Fibroblast of lung (primary cell): ENCODE results near the gene ARL4D. TPM values are rescaled to one million over a fixed set of nuclear protein-coding genes. Genes with fewer than 3 reads are reported as not detected.
"Not testable (repeated sequence)": the region's sequence is repeated elsewhere in the genome, so short reads cannot be mapped to it uniquely, and the experiment has no call there.

Source experiments
- DNase-seq, 2 donors: peaks; one replicate each; pipeline versions ENCODE4 v3.0.0 to v3.0.0-alpha.2; 2010; ENCODE audit warnings: low read depth in 2 of 2
- H2AFZ ChIP-seq: 2 replicates; pipeline ENCODE4 v1.5.1; 2012; ENCODE audit warnings: low read length, control low read depth, inconsistent platforms
- H3K27ac ChIP-seq: 2 replicates; pipeline ENCODE4 v1.5.1; 2011; ENCODE audit warnings: low read length, control low read depth; ENCODE audit not compliant: insufficient read depth
- H3K27me3 ChIP-seq: 2 replicates; pipeline ENCODE4 v1.5.1; 2011; ENCODE audit warnings: mild to moderate bottlenecking, low read length; ENCODE audit not compliant: control insufficient read depth, insufficient read depth
- H3K36me3 ChIP-seq: 2 replicates; pipeline ENCODE4 v1.5.1; 2011; ENCODE audit warnings: low read length; ENCODE audit not compliant: control insufficient read depth, insufficient read depth
- H3K4me1 ChIP-seq: 2 replicates; pipeline ENCODE4 v1.5.1; 2011; ENCODE audit warnings: low read length; ENCODE audit not compliant: control insufficient read depth, insufficient read depth; ENCODE audit errors: extremely low read depth
- H3K4me2 ChIP-seq: 2 replicates; pipeline ENCODE4 v1.5.1; 2011; ENCODE audit warnings: low read length, control low read depth; ENCODE audit not compliant: insufficient read depth; ENCODE audit errors: extremely low read depth
- H3K4me3 ChIP-seq, 4 experiments: fragments of 200-600 bp in 1 of 4; sonication (generic) in 1 of 4; replicated peaks in 1 of 4; 2 replicates each; pipeline ENCODE4 v1.5.1; 2011 to 2016; ENCODE audit warnings: low read length in 4 of 4, low read depth in 3 of 4, mild to moderate bottlenecking in 3 of 4, control low read depth in 2 of 4, inconsistent platforms in 1 of 4, mixed read lengths in 1 of 4; ENCODE audit not compliant: insufficient read depth in 1 of 4; ENCODE audit errors: control extremely low read depth in 1 of 4
- H3K79me2 ChIP-seq: 2 replicates; pipeline ENCODE4 v1.5.1; 2012; ENCODE audit warnings: mild to moderate bottlenecking, low read length, inconsistent platforms; ENCODE audit not compliant: control insufficient read depth, insufficient read depth
- H3K9ac ChIP-seq: 2 replicates; pipeline ENCODE4 v1.5.1; 2011; ENCODE audit warnings: mild to moderate bottlenecking, low read length, control low read depth; ENCODE audit not compliant: insufficient read depth
- H3K9me3 ChIP-seq: 2 replicates; pipeline ENCODE4 v1.5.1; 2012; ENCODE audit warnings: low read depth, low read length; ENCODE audit not compliant: control insufficient read depth, insufficient read depth
- H4K20me1 ChIP-seq: 2 replicates; pipeline ENCODE4 v1.5.1; 2011; ENCODE audit warnings: low read length; ENCODE audit not compliant: control insufficient read depth, insufficient read depth; ENCODE audit errors: extremely low read depth
- CTCF ChIP-seq, 2 donors: IDR thresholded peaks in 1 of 2; conservative IDR thresholded peaks in 1 of 2; 1 replicate in 1 of 2; 2 replicates in 1 of 2; pipeline ENCODE4 v1.5.1; 2011 to 2012; ENCODE audit warnings: low read length in 2 of 2, control low read depth in 1 of 2, inconsistent platforms in 1 of 2, low read depth in 1 of 2, mild to moderate bottlenecking in 1 of 2
- EZH2 ChIP-seq: IDR thresholded peaks from 2 replicates; pipeline ENCODE4 v1.5.1; 2012; ENCODE audit warnings: low read length, control low read depth, mild to moderate bottlenecking; ENCODE audit errors: missing control alignments
- polyA plus RNA-seq, 2 donors: library from polyadenylated mRNA; depleted of rRNA in 1 of 2; stranded (reverse) in 1 of 2; unstranded in 1 of 2; fragments of >200 nt; gene quantifications; 2 replicates each; pipeline ENCODE4 v1.2.1, GENCODE V29; 2011 to 2012; ENCODE audit warnings: missing spikeins in 1 of 2
- total RNA-seq: library from RNA; depleted of rRNA; stranded (reverse); fragments of >200 nt; gene quantifications from 2 replicates; pipeline ENCODE4 v1.2.1, GENCODE V29; 2014

Gene ARL4D
- total and polyA plus RNA-seq, 2 donors (not counting 1 experiment from before 2014, with no cell fraction given) = 12.5 to 46.4 TPM

- H3K9ac ChIP-seq = no peak overlapping the region
- H3K27ac ChIP-seq = no peak overlapping the region
- no peaks in the 10 kb centered on the region for H3K79me2 ChIP-seq
- no peak overlapping the region for H2AFZ ChIP-seq
- no peak for DNase-seq
- H3K4me2 ChIP-seq = no peak overlapping the region
- H4K20me1 ChIP-seq = no peaks in the 10 kb centered on the region
- peaks cover 7% of the 10 kb centered on the region for H3K4me1 ChIP-seq
- H3K9me3 ChIP-seq = no peaks in the 10 kb centered on the region
- no peaks in the 10 kb centered on the region for H3K36me3 ChIP-seq
- H3K4me3 ChIP-seq = no peak overlapping the region
- TF ChIP-seq CTCF (conservative IDR thresholded peaks at IDR 0.05 in 1 of 2, IDR thresholded peaks at IDR 0.05 in 1 of 2; ENCODE audit: low read depth in 1 of 2, low read length in 2 of 2) (no peak), EZH2 (no peak)
- H3K27me3 ChIP-seq = no peaks in the 10 kb centered on the region
Measured at GRCh38 chr17:43371227-43371821, 27.5 kb upstream of the ARL4D start.

GRCh38 chr17:43372273-43372911 lies 26.4 kb upstream of the ARL4D start:
- Histone ChIP-seq H3K4me2 (no peak overlapping the region), H3K27ac (no peak overlapping the region), H2AFZ (no peak overlapping the region), H3K36me3 (no peaks in the 10 kb centered on the region), H3K4me3 (no peak overlapping the region), H3K4me1 (peaks cover 5% of the 10 kb centered on the region), H4K20me1 (no peaks in the 10 kb centered on the region), H3K27me3 (no peaks in the 10 kb centered on the region), H3K9me3 (no peaks in the 10 kb centered on the region), H3K9ac (no peak overlapping the region), H3K79me2 (no peaks in the 10 kb centered on the region)
- no peak for DNase-seq
- TF ChIP-seq CTCF (conservative IDR thresholded peaks at IDR 0.05 in 1 of 2, IDR thresholded peaks at IDR 0.05 in 1 of 2; ENCODE audit: low read depth in 1 of 2, low read length in 2 of 2) (no peak), EZH2 (no peak)

- Histone ChIP-seq H3K9me3 (no peaks in the 10 kb centered on the region), H3K36me3 (no peaks in the 10 kb centered on the region), H3K9ac (no peak overlapping the region), H3K4me3 (no peak overlapping the region), H3K27ac (no peak overlapping the region), H3K4me1 (peaks cover 4% of the 10 kb centered on the region), H2AFZ (no peak overlapping the region), H3K4me2 (no peak overlapping the region), H4K20me1 (no peaks in the 10 kb centered on the region), H3K27me3 (no peaks in the 10 kb centered on the region), H3K79me2 (no peaks in the 10 kb centered on the region)
- DNase-seq = no peak
- TF ChIP-seq CTCF (conservative IDR thresholded peaks at IDR 0.05 in 1 of 2, IDR thresholded peaks at IDR 0.05 in 1 of 2; ENCODE audit: low read depth in 1 of 2, low read length in 2 of 2) (no peak), EZH2 (no peak)
Measured at GRCh38 chr17:43373356-43373755, 25.4 kb upstream of the ARL4D start.

- H3K27ac ChIP-seq, H4K20me1 ChIP-seq, H3K36me3 ChIP-seq, H3K9ac ChIP-seq, DNase-seq, H3K27me3 ChIP-seq, H3K79me2 ChIP-seq, H3K4me3 ChIP-seq, H3K4me1 ChIP-seq, H2AFZ ChIP-seq, H3K4me2 ChIP-seq, H3K9me3 ChIP-seq: not testable (repeated sequence)
Measured at GRCh38 chr17:43375915-43376314, 22.9 kb upstream of the ARL4D start.
